Kidney tubule cell (primary cell): ENCODE results near the gene ZNF610.
A peak's percentile ranks its signal among the peaks of the same experiment; 100 is the strongest.
"Not testable (repeated sequence)": the region's sequence is repeated elsewhere in the genome, so short reads cannot be mapped to it uniquely, and the experiment has no call there.

Source experiments
- DNase-seq: peaks from one replicate; pipeline ENCODE4 v3.0.0-alpha.2; 2018; ENCODE audit warnings: low spot score

Gene ZNF610

GRCh38 chr19:52336117-52336790 is at the start of gene ZNF610:
ZNF610 (plus strand) TSS chr19:52336243; CDS start chr19:52349173, 12,930 bp downstream.
- DNase-seq = peak; percentile 85

- no peak for DNase-seq
These were observed 49.8 kb upstream of the ZNF610 start for GRCh38 chr19:52286256-52286655.

GRCh38 chr19:52291781-52292180 is 44.3 kb upstream of the ZNF610 start:
- DNase-seq = no peak

- not testable (repeated sequence) for DNase-seq
These were observed 43.1 kb upstream of the ZNF610 start for GRCh38 chr19:52292946-52293345.

- DNase-seq = no peak
These were observed 39.7 kb upstream of the ZNF610 start for GRCh38 chr19:52296400-52296772.

GRCh38 chr19:52296773-52297600 is 39.1 kb upstream of the ZNF610 start, which contains the start of gene ZNF480:
ZNF480 (plus strand) TSS chr19:52297169; CDS start chr19:52300413, 3,244 bp downstream.
- DNase-seq = peak; percentile 90

- DNase-seq = peak; percentile 11
These were observed 38.3 kb upstream of the ZNF610 start for GRCh38 chr19:52297601-52298364.

GRCh38 chr19:52307275-52307674 is 28.8 kb upstream of the ZNF610 start:
- DNase-seq = no peak

GRCh38 chr19:52322429-52322828 is 13.6 kb upstream of the ZNF610 start:
- no peak for DNase-seq

- DNase-seq = no peak
These were observed 4.3 kb upstream of the ZNF610 start for GRCh38 chr19:52331757-52332156.

- DNase-seq = no peak
These were observed 301 bp upstream of the ZNF610 start for GRCh38 chr19:52335768-52336116.

GRCh38 chr19:52336791-52337381 is 843 bp downstream of the ZNF610 start:
- peak; percentile 6 for DNase-seq

- not testable (repeated sequence) for DNase-seq
These were observed 3.0 kb downstream of the ZNF610 start for GRCh38 chr19:52339022-52339421.

- DNase-seq = peak; percentile 36
These were observed 7.5 kb downstream of the ZNF610 start for GRCh38 chr19:52343548-52343947.

GRCh38 chr19:52345162-52345561 is 9.1 kb downstream of the ZNF610 start:
- peak; percentile 4 for DNase-seq

GRCh38 chr19:52351512-52351911 is 15.5 kb downstream of the ZNF610 start:
- no peak for DNase-seq

- no peak for DNase-seq
These were observed 30.4 kb downstream of the ZNF610 start for GRCh38 chr19:52366414-52366824.

GRCh38 chr19:52369559-52370340 is 33.7 kb downstream of the ZNF610 start, which contains the start of gene ZNF880:
ZNF880 (plus strand) TSS chr19:52369923; CDS start chr19:52369966, 43 bp downstream.
- DNase-seq = peak; percentile 88

- no peak for DNase-seq
These were observed 34.3 kb downstream of the ZNF610 start for GRCh38 chr19:52370341-52370710.

- DNase-seq = no peak
These were observed 55.1 kb downstream of the ZNF610 start for GRCh38 chr19:52391135-52391534.
